CD4-positive, alpha-beta memory T cell (primary cell): Measurements from ENCODE around the gene CEBPZ. TPM values are rescaled to one million over a fixed set of nuclear protein-coding genes. Genes with fewer than 3 reads are reported as not detected.
"Not testable (repeated sequence)": the region's sequence is repeated elsewhere in the genome, so short reads cannot be mapped to it uniquely, and the experiment has no call there.

Experiments
- CTCF ChIA-PET: fragments of 350-600 bp; sonication (Branson Sonifier 250); formaldehyde crosslinking; loops from one replicate; lab custom pipeline; 2021; ENCODE audit warnings: inconsistent platforms; ENCODE audit not compliant: partially characterized antibody; lab: Charles Lee
- POLR2A ChIA-PET: fragments of 350-600 bp; sonication (Branson Sonifier 250); formaldehyde crosslinking; loops from one replicate; lab custom pipeline; 2021; ENCODE audit not compliant: partially characterized antibody; lab: Charles Lee
- DNase-seq, 5 donors: peaks; one replicate each; pipeline versions ENCODE4 v3.0.0 to v3.0.0-alpha.2; 2020 to 2022; ENCODE audit warnings: mixed read lengths in 1 of 5
- H3K27ac ChIP-seq: one replicate; pipeline ENCODE4 v1.7.0; 2013; ENCODE audit warnings: low read depth, low read length
- H3K27me3 ChIP-seq: 2 replicates; pipeline ENCODE4 v1.7.0; 2013; ENCODE audit warnings: mild to moderate bottlenecking, low read length, moderate library complexity; ENCODE audit not compliant: insufficient read depth
- H3K36me3 ChIP-seq: 2 replicates; pipeline ENCODE4 v1.7.0; 2013; ENCODE audit warnings: mild to moderate bottlenecking, low read length, moderate library complexity; ENCODE audit not compliant: insufficient read depth
- H3K4me1 ChIP-seq: 2 replicates; pipeline ENCODE4 v1.7.0; 2013; ENCODE audit warnings: mild to moderate bottlenecking, low read length, moderate library complexity; ENCODE audit not compliant: insufficient read depth
- H3K4me3 ChIP-seq, 2 donors: one replicate each; pipeline ENCODE4 v1.7.0; 2013; ENCODE audit warnings: low read length in 2 of 2, mild to moderate bottlenecking in 1 of 2
- H3K9me3 ChIP-seq, 2 donors: one replicate each; pipeline ENCODE4 v1.7.0; 2013; ENCODE audit warnings: low read length in 2 of 2, control low read depth in 1 of 2; ENCODE audit not compliant: control insufficient read depth in 1 of 2
- H3K27ac Mint-ChIP-seq, 7 donors: one replicate each; pipeline ENCODE4 v1.8.0; 2020 to 2021; ENCODE audit warnings: mixed read lengths in 7 of 7, mild to moderate bottlenecking in 6 of 7, inconsistent platforms in 3 of 7, moderate library complexity in 3 of 7
- H3K27me3 Mint-ChIP-seq, 2 donors: one replicate each; pipeline ENCODE4 v1.8.0; 2020 to 2021; ENCODE audit warnings: mixed read lengths in 2 of 2
- H3K36me3 Mint-ChIP-seq, 2 donors: one replicate each; pipeline ENCODE4 v1.8.0; 2020 to 2021; ENCODE audit warnings: mixed read lengths in 2 of 2, inconsistent platforms in 1 of 2, mild to moderate bottlenecking in 1 of 2
- H3K4me1 Mint-ChIP-seq, 4 donors: one replicate each; pipeline ENCODE4 v1.8.0; 2020 to 2021; ENCODE audit warnings: mixed read lengths in 4 of 4, mild to moderate bottlenecking in 1 of 4
- H3K4me3 Mint-ChIP-seq, 8 donors: one replicate each; pipeline ENCODE4 v1.8.0; 2020 to 2021; ENCODE audit warnings: mixed read lengths in 8 of 8, mild to moderate bottlenecking in 7 of 8, moderate library complexity in 6 of 8, inconsistent platforms in 3 of 8
- H3K9me3 Mint-ChIP-seq, 8 donors: one replicate each; pipeline ENCODE4 v1.8.0; 2020 to 2021; ENCODE audit warnings: mixed read lengths in 8 of 8, mild to moderate bottlenecking in 5 of 8, inconsistent platforms in 3 of 8, moderate library complexity in 1 of 8
- intact Hi-C: fragments of 100-400 bp; cut with micrococcal nuclease; formaldehyde crosslinking; loops from one replicate; pipeline ENCODE4 v1.15.1; 2023
- polyA plus RNA-seq, 2 donors: library from polyadenylated mRNA; unstranded; fragments of 300-500 nt; fragmentation: Illumina TruSeq; gene quantifications; one replicate each; pipeline ENCODE4 v1.2.3, GENCODE V29; 2021
- total RNA-seq, 2 experiments: library from RNA; stranded (reverse); gene quantifications; one replicate each; pipeline ENCODE4 v1.2.3, GENCODE V29; 2021

Gene CEBPZ
- total and polyA plus RNA-seq, 4 experiments from 2014 or later = 28.3 to 70.9 (median 56.0) TPM

- Mint-ChIP-seq H3K4me1 (peaks cover 13 to 28% (median 20%) of the 10 kb centered on the region in 4 donors), H3K27ac (peak overlapping the region in 1 of 7 donors; percentile 30), H3K4me3 (no peak overlapping the region), H3K36me3 (peaks cover 90 to 91% of the 10 kb centered on the region in 2 donors), H3K27me3 (no peaks in the 10 kb centered on the region), H3K9me3 (peaks cover 15 to 44% (median 37%) of the 10 kb centered on the region in 8 donors)
- DNase-seq = no peak
- intact Hi-C loops = no loop called here
- H3K4me3 ChIP-seq = no peak overlapping the region
- peaks cover 56% of the 10 kb centered on the region for H3K36me3 ChIP-seq
- H3K9me3 ChIP-seq = peaks cover 0 to 3% of the 10 kb centered on the region in 2 donors
- no peak overlapping the region for H3K27ac ChIP-seq
- H3K4me1 ChIP-seq = peaks cover 12% of the 10 kb centered on the region
- ChIA-PET POLR2A (no interaction called here), CTCF (no interaction called here)
- H3K27me3 ChIP-seq = no peaks in the 10 kb centered on the region
Observed at GRCh38 chr2:37205689-37206341, 25.6 kb downstream of the CEBPZ start.

- H3K4me1 Mint-ChIP-seq = peaks cover 14 to 28% (median 23%) of the 10 kb centered on the region in 4 donors
Observed at GRCh38 chr2:37205071-37205661, 26.2 kb downstream of the CEBPZ start.

GRCh38 chr2:37203708-37204107 lies 27.7 kb downstream of the CEBPZ start:
- ChIA-PET CTCF (no interaction called here), POLR2A (interaction anchor here (1.8 kb wide), 1 partner anchor 9 kb away, joined by 4 read pairs; no protein-coding TSS in a partner anchor)
- intact Hi-C loops = no loop called here
- Histone ChIP-seq H3K27ac (no peak overlapping the region), H3K4me3 (no peak overlapping the region), H3K9me3 (no peaks in the 10 kb centered on the region), H3K27me3 (no peaks in the 10 kb centered on the region), H3K4me1 (peaks cover 25% of the 10 kb centered on the region), H3K36me3 (peaks cover 39% of the 10 kb centered on the region)
- H3K4me1 Mint-ChIP-seq = peaks cover 18 to 37% (median 29%) of the 10 kb centered on the region in 4 donors
- no peak overlapping the region for H3K4me3 Mint-ChIP-seq
- H3K36me3 Mint-ChIP-seq = peaks cover 70 to 73% of the 10 kb centered on the region in 2 donors
- H3K9me3 Mint-ChIP-seq = peaks cover 11 to 29% (median 26%) of the 10 kb centered on the region in 8 donors
- H3K27ac Mint-ChIP-seq = no peak overlapping the region
- H3K27me3 Mint-ChIP-seq = no peaks in the 10 kb centered on the region
- no peak for DNase-seq

More at GRCh38 chr2:37205071-37205661, 26.2 kb downstream of the CEBPZ start:
- H3K27me3 ChIP-seq, H3K27me3 Mint-ChIP-seq, CTCF ChIA-PET, H3K4me3 ChIP-seq, H3K27ac ChIP-seq, DNase-seq, H3K9me3 ChIP-seq, intact Hi-C loops, POLR2A ChIA-PET: not testable (repeated sequence)
- peak overlapping the region in 3 of 7 donors; percentile 10 to 83 (median 37) for H3K27ac Mint-ChIP-seq
- peak overlapping the region in 1 of 8 donors; percentile 17 for H3K4me3 Mint-ChIP-seq
- Histone ChIP-seq H3K36me3 (peaks cover 50% of the 10 kb centered on the region), H3K4me1 (peaks cover 18% of the 10 kb centered on the region)
- peaks cover 84 to 88% of the 10 kb centered on the region in 2 donors for H3K36me3 Mint-ChIP-seq
- peaks cover 15 to 42% (median 37%) of the 10 kb centered on the region in 8 donors for H3K9me3 Mint-ChIP-seq

GRCh38 chr2:37201766-37202165 lies 29.6 kb downstream of the CEBPZ start:
- Mint-ChIP-seq H3K4me3 (no peak overlapping the region), H3K9me3 (peaks cover 2 to 12% (median 7%) of the 10 kb centered on the region in 8 donors), H3K27ac (peak overlapping the region in 4 of 7 donors; percentile 2 to 68 (median 24)), H3K4me1 (peaks cover 16 to 31% (median 21%) of the 10 kb centered on the region in 4 donors), H3K27me3 (no peaks in the 10 kb centered on the region), H3K36me3 (peaks cover 50 to 56% of the 10 kb centered on the region in 2 donors)
- Histone ChIP-seq H3K27me3 (no peaks in the 10 kb centered on the region), H3K4me1 (peaks cover 42% of the 10 kb centered on the region), H3K36me3 (peaks cover 32% of the 10 kb centered on the region), H3K9me3 (no peaks in the 10 kb centered on the region), H3K4me3 (no peak overlapping the region), H3K27ac (no peak overlapping the region)
- intact Hi-C loops = no loop called here
- POLR2A ChIA-PET = interaction anchor here (1.1 to 1.3 kb wide), 2 partner anchors 30 to 235 kb away, joined by 3 read pairs; partner anchors contain the start of genes CEBPZ and NDUFAF7
- CTCF ChIA-PET = interaction anchor here (1.2 to 1.4 kb wide), 2 partner anchors 15 to 170 kb away, joined by 3 read pairs; no protein-coding TSS in a partner anchor
- no peak for DNase-seq

- peaks cover 16 to 35% (median 21%) of the 10 kb centered on the region in 4 donors for H3K4me1 Mint-ChIP-seq
- H3K4me3 Mint-ChIP-seq = no peak overlapping the region
- H3K27ac ChIP-seq = no peak overlapping the region
- no peaks in the 10 kb centered on the region for H3K27me3 ChIP-seq
- intact Hi-C loops = no loop called here
- POLR2A ChIA-PET = interaction anchor here (1.1 to 1.3 kb wide), 2 partner anchors 31 to 234 kb away, joined by 3 read pairs; partner anchors contain the start of genes CEBPZ and NDUFAF7
- peak overlapping the region in 2 of 7 donors; percentile 32 to 68 for H3K27ac Mint-ChIP-seq
- H3K4me1 ChIP-seq = peaks cover 42% of the 10 kb centered on the region
- peaks cover 26% of the 10 kb centered on the region for H3K36me3 ChIP-seq
- peaks cover 45 to 53% of the 10 kb centered on the region in 2 donors for H3K36me3 Mint-ChIP-seq
- no peak for DNase-seq
- no peak overlapping the region for H3K4me3 ChIP-seq
- no peaks in the 10 kb centered on the region for H3K27me3 Mint-ChIP-seq
- CTCF ChIA-PET = interaction anchor here (1.2 to 1.4 kb wide), 2 partner anchors 15 to 169 kb away, joined by 3 read pairs; no protein-coding TSS in a partner anchor
- H3K9me3 Mint-ChIP-seq = peaks cover 0 to 9% (median 6%) of the 10 kb centered on the region in 8 donors
- no peaks in the 10 kb centered on the region for H3K9me3 ChIP-seq
Observed at GRCh38 chr2:37201208-37201607, 30.2 kb downstream of the CEBPZ start.

- intact Hi-C loops = no loop called here
- H3K27me3 ChIP-seq = no peaks in the 10 kb centered on the region
- H3K9me3 ChIP-seq = no peaks in the 10 kb centered on the region
- Mint-ChIP-seq H3K4me3 (peak overlapping the region in 1 of 8 donors; percentile 69), H3K4me1 (peaks cover 14 to 36% (median 22%) of the 10 kb centered on the region in 4 donors), H3K27ac (peak overlapping the region in 2 of 7 donors; percentile 23 to 42), H3K36me3 (peaks cover 19 to 30% of the 10 kb centered on the region in 2 donors), H3K27me3 (no peaks in the 10 kb centered on the region), H3K9me3 (peaks cover 0 to 3% (median 1%) of the 10 kb centered on the region in 8 donors)
- ChIA-PET POLR2A (interaction anchor here (1.2 kb wide), 2 partner anchors 9 to 42 kb away, joined by 3 to 4 read pairs; partner anchors contain the start of gene EIF2AK2), CTCF (no interaction called here)
- H3K4me3 ChIP-seq = no peak overlapping the region
- H3K27ac ChIP-seq = no peak overlapping the region
- peaks cover 4% of the 10 kb centered on the region for H3K36me3 ChIP-seq
- no peak for DNase-seq
- H3K4me1 ChIP-seq = peaks cover 46% of the 10 kb centered on the region
Observed at GRCh38 chr2:37198681-37199065, 32.7 kb downstream of the CEBPZ start.
